Progenitor cell of endocrine pancreas (in vitro differentiated cells): Measurements from ENCODE around the gene AGPS. TPM values are rescaled to one million over a fixed set of nuclear protein-coding genes. Genes with fewer than 3 reads are reported as not detected.

Source experiments
- DNase-seq: peaks from one replicate; pipeline ENCODE4 v3.0.0; 2021; ENCODE audit warnings: low spot score; ENCODE audit not compliant: unreplicated experiment
- H3K27ac Mint-ChIP-seq: 2 replicates; pipeline ENCODE4 v1.8.0; 2021; ENCODE audit warnings: mild to moderate bottlenecking, moderate library complexity, mixed read lengths
- H3K27me3 Mint-ChIP-seq: 2 replicates; pipeline ENCODE4 v1.8.0; 2021; ENCODE audit warnings: mixed read lengths
- H3K36me3 Mint-ChIP-seq: 2 replicates; pipeline ENCODE4 v1.8.0; 2022; ENCODE audit warnings: mixed read lengths; ENCODE audit not compliant: insufficient read depth
- H3K4me1 Mint-ChIP-seq: 2 replicates; pipeline ENCODE4 v1.8.0; 2021; ENCODE audit warnings: low read depth, mixed read lengths
- H3K4me3 Mint-ChIP-seq: 2 replicates; pipeline ENCODE4 v1.8.0; 2021; ENCODE audit warnings: low read depth, mild to moderate bottlenecking, moderate library complexity, mixed read lengths
- H3K9me3 Mint-ChIP-seq: 2 replicates; pipeline ENCODE4 v1.8.0; 2021; ENCODE audit warnings: low read depth, mixed read lengths
- CTCF ChIP-seq: fragments of 200-600 bp; sonication (generic); IDR thresholded peaks from one replicate; pipeline ENCODE4 v1.5.0; 2021; ENCODE audit warnings: antibody characterized with exemption, mild to moderate bottlenecking; ENCODE audit not compliant: unreplicated experiment
- total RNA-seq: library from RNA; stranded (reverse); gene quantifications from 2 replicates; pipeline ENCODE4 v1.2.1, GENCODE V29; 2021

AGPS gene
- total RNA-seq, 1 donor from 2014 or later = 69.2 TPM

- Mint-ChIP-seq H3K27me3 (no peaks in the 10 kb centered on the region), H3K4me3 (no peak overlapping the region), H3K27ac (no peak overlapping the region), H3K4me1 (no peaks in the 10 kb centered on the region), H3K36me3 (peaks cover 38% of the 10 kb centered on the region), H3K9me3 (peaks cover 16% of the 10 kb centered on the region)
- no peak for DNase-seq
- no peak for TF ChIP-seq CTCF
Measured at GRCh38 chr2:177466337-177467195, 74.0 kb downstream of the AGPS start.

GRCh38 chr2:177467646-177468045 lies 75.1 kb downstream of the AGPS start:
- Mint-ChIP-seq H3K4me1 (no peaks in the 10 kb centered on the region), H3K36me3 (peaks cover 42% of the 10 kb centered on the region), H3K27me3 (no peaks in the 10 kb centered on the region), H3K9me3 (peaks cover 25% of the 10 kb centered on the region), H3K27ac (no peak overlapping the region), H3K4me3 (no peak overlapping the region)
- TF ChIP-seq CTCF = no peak
- DNase-seq = no peak

GRCh38 chr2:177471990-177472389 lies 79.4 kb downstream of the AGPS start:
- Mint-ChIP-seq H3K27me3 (no peaks in the 10 kb centered on the region), H3K4me1 (no peaks in the 10 kb centered on the region), H3K36me3 (peaks cover 42% of the 10 kb centered on the region), H3K9me3 (peaks cover 26% of the 10 kb centered on the region), H3K27ac (no peak overlapping the region), H3K4me3 (no peak overlapping the region)
- DNase-seq = no peak
- no peak for TF ChIP-seq CTCF

GRCh38 chr2:177474301-177474700 lies 81.7 kb downstream of the AGPS start:
- no peaks in the 10 kb centered on the region for H3K27me3 Mint-ChIP-seq
- H3K9me3 Mint-ChIP-seq = peaks cover 36% of the 10 kb centered on the region
- H3K4me3 Mint-ChIP-seq = no peak overlapping the region
- no peak for DNase-seq
- no peak overlapping the region for H3K27ac Mint-ChIP-seq
- peaks cover 51% of the 10 kb centered on the region for H3K36me3 Mint-ChIP-seq
- H3K4me1 Mint-ChIP-seq = peaks cover 4% of the 10 kb centered on the region
- no peak for TF ChIP-seq CTCF

GRCh38 chr2:177474998-177475397 lies 82.4 kb downstream of the AGPS start:
- no peak for DNase-seq
- Mint-ChIP-seq H3K27ac (no peak overlapping the region), H3K36me3 (peaks cover 54% of the 10 kb centered on the region), H3K27me3 (no peaks in the 10 kb centered on the region), H3K9me3 (peaks cover 37% of the 10 kb centered on the region), H3K4me1 (peaks cover 4% of the 10 kb centered on the region), H3K4me3 (no peak overlapping the region)
- no peak for TF ChIP-seq CTCF
